ENCODE measurements around the gene AQP6. TPM values are rescaled to one million over a fixed set of nuclear protein-coding genes. Genes with fewer than 3 reads are reported as not detected.

AQP6 gene
- total and polyA plus RNA-seq, 2 donors (not counting 3 experiments of a cell fraction or from before 2014, with no cell fraction given): 0.04 TPM; not detected in 1

DNA sequence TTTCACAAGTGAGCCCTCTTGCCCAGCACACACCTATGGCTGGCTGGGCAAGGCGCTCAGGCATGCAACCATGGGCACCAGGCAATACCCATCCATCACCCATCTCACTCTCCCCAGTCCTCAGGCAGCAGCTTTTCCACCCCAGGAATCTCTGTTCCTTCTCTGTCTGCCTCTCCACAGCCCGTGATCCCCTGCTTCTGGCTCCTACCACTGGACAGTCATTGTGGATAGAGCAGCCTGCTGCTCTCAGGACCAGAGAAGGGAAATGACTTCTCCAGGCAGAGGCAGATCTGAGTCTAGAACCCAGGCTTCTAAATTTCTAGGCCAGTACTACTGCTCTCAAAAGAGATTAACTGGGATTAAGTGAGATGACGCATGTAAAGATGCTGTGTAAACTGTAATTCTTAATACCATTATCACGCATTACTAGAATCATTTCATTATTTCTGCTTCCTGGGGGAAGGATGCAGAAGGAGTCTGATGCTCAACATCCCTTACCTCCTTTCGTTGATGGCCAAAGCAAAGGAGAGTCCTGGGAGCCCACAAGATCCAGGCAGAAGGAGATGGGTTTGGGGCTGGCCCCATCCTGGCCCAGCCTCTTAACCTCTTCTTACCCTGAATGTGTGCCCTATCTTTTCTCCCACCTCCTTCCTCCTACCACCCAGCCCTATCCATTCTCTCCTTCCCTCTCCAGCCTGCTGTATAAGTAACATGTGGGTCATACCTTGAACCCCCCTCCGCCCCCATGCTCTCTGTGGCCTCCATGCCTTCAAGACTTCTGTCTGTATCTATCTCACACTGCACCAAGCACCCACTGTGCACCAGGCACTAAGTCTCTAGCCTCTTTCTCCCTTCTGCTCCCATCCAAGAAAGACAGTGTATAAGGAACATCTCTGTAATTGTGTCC is 15.8 kb upstream of the AQP6 start:
- H2AFZ ChIP-seq (ENCODE audit: low read depth, low read length): no peak overlapping the region
- CTCF ChIA-PET: interaction anchor here (1.1 kb wide), 1 partner anchor 9 kb away, joined by 3 read pairs; no protein-coding TSS in a partner anchor
- no peaks in the 10 kb centered on the region for H3K9me3 ChIP-seq (replicated peaks; ENCODE audit: control insufficient read depth, insufficient read depth, low read length)
- no peaks in the 10 kb centered on the region for H3K79me2 ChIP-seq (ENCODE audit: control insufficient read depth, insufficient read depth, low read length)
- H3K4me2 ChIP-seq (ENCODE audit: insufficient read depth, low read length): no peak overlapping the region
- POLR2A ChIA-PET: no interaction called here
- FAIRE-seq (no peak), DNase-seq (ENCODE audit: low read depth, low spot score) (no peak)
- no peak overlapping the region for H3K9ac ChIP-seq (replicated peaks; ENCODE audit: extremely low read depth, insufficient read depth, low read length)
- dilution Hi-C loops (cut with MboI; ENCODE audit: extremely low pct_ligation_motif_present, low sequenced_read_pairs) (loop anchor here (25.0 kb wide), 1 partner anchor 105 kb away; the partner anchor contains the start of gene ASIC1), intact Hi-C loops (cut with micrococcal nuclease) (no loop called here)
- no TSS peak for BruUV-seq (replicated peaks)
- no peaks in the 10 kb centered on the region for H3K36me3 ChIP-seq (ENCODE audit: control insufficient read depth in 2 of 2, extremely low read depth in 1 of 2, insufficient read depth in 2 of 2, low read length in 2 of 2)
- H3K4me3 ChIP-seq (replicated peaks in 1 of 3; ENCODE audit: insufficient read depth in 1 of 3, low read depth in 1 of 3, low read length in 3 of 3): no peak overlapping the region
- TF ChIP-seq FOS (IDR thresholded peaks at IDR 0.05; ENCODE audit: borderline replicate concordance, insufficient read depth, low read length) (no peak), JUN (IDR thresholded peaks at IDR 0.05; ENCODE audit: borderline replicate concordance, insufficient read depth, insufficient read length, low read depth) (no peak), EZH2 (IDR thresholded peaks at IDR 0.05; ENCODE audit: borderline replicate concordance, low read depth, low read length, severe bottlenecking) (no peak), POLR2AphosphoS5 (IDR thresholded peaks at IDR 0.05; ENCODE audit: insufficient read depth, low read depth, low read length) (no peak), MYC (IDR thresholded peaks at IDR 0.05; ENCODE audit: low read depth, low read length) (no peak), POLR2A (IDR thresholded peaks at IDR 0.05; ENCODE audit: low read depth, low read length) (no peak), MAX (IDR thresholded peaks at IDR 0.05; ENCODE audit: insufficient read depth, insufficient read length) (no peak), GATA2 (IDR thresholded peaks at IDR 0.05; ENCODE audit: insufficient read depth, insufficient read length, low read depth, low read length) (no peak)
- TF ChIP-seq, protein P1, sequence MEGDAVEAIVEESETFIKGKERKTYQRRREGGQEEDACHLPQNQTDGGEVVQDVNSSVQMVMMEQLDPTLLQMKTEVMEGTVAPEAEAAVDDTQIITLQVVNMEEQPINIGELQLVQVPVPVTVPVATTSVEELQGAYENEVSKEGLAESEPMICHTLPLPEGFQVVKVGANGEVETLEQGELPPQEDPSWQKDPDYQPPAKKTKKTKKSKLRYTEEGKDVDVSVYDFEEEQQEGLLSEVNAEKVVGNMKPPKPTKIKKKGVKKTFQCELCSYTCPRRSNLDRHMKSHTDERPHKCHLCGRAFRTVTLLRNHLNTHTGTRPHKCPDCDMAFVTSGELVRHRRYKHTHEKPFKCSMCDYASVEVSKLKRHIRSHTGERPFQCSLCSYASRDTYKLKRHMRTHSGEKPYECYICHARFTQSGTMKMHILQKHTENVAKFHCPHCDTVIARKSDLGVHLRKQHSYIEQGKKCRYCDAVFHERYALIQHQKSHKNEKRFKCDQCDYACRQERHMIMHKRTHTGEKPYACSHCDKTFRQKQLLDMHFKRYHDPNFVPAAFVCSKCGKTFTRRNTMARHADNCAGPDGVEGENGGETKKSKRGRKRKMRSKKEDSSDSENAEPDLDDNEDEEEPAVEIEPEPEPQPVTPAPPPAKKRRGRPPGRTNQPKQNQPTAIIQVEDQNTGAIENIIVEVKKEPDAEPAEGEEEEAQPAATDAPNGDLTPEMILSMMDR (IDR thresholded peaks at IDR 0.05; ENCODE audit: extremely low read depth in 1 of 2, insufficient read depth in 1 of 2, low read depth in 1 of 2, low read length in 2 of 2): no peak
- no peak overlapping the region for H3K27ac ChIP-seq (ENCODE audit: insufficient read depth, low read depth, low read length)
- no peaks in the 10 kb centered on the region for H3K9me1 ChIP-seq (replicated peaks; ENCODE audit: control insufficient read depth, extremely low read depth, insufficient read depth, low read length)
- no peaks in the 10 kb centered on the region for H4K20me1 ChIP-seq (replicated peaks; ENCODE audit: control insufficient read depth, extremely low read depth, insufficient read depth, low read length)
- H3K4me1 ChIP-seq (ENCODE audit: control insufficient read depth, extremely low read depth, insufficient read depth, low read length): peaks cover 22% of the 10 kb centered on the region
- H3K27me3 ChIP-seq (ENCODE audit: control insufficient read depth in 2 of 2, insufficient read depth in 2 of 2, low read length in 2 of 2): no peaks in the 10 kb centered on the region

Measured in endothelial cell of umbilical vein (primary cell).